Measurements from ENCODE around the gene NGRN.

Gene NGRN

DNA sequence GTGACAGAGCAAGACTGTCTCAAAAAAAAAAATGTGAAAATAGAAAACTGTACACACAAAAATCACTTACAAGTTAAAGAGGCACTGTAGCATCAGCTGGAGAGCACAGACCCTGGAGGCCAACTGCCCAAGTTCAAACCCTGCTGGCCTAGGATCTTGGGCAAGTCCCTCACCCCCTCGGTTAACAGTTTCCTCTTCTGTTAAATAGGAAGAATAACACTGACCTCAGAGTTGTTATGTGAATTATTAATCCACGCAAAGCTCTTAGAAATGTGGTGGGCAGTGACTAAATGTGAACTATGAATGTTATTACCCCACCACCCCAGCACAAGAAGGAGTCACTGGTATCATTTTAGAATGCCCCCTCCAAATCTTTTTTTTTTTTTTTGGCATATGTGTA lies 42.9 kb upstream of the NGRN start:
- ATAC-seq (ENCODE audit: low read depth) (no peak), DNase-seq (ENCODE audit: low spot score) (no peak)
- Histone ChIP-seq H3K27me3 (ENCODE audit: insufficient read depth, poor library complexity, severe bottlenecking) (no peaks in the 10 kb centered on the region), H3K4me1 (ENCODE audit: insufficient read depth, poor library complexity, severe bottlenecking) (no peaks in the 10 kb centered on the region), H3K9me3 (ENCODE audit: severe bottlenecking) (no peaks in the 10 kb centered on the region), H3K36me3 (ENCODE audit: low read depth) (peaks cover 100% of the 10 kb centered on the region), H3K27ac (ENCODE audit: poor library complexity, severe bottlenecking) (no peak overlapping the region), H3K4me3 (ENCODE audit: severe bottlenecking) (no peak overlapping the region)
- TF ChIP-seq, protein P1, sequence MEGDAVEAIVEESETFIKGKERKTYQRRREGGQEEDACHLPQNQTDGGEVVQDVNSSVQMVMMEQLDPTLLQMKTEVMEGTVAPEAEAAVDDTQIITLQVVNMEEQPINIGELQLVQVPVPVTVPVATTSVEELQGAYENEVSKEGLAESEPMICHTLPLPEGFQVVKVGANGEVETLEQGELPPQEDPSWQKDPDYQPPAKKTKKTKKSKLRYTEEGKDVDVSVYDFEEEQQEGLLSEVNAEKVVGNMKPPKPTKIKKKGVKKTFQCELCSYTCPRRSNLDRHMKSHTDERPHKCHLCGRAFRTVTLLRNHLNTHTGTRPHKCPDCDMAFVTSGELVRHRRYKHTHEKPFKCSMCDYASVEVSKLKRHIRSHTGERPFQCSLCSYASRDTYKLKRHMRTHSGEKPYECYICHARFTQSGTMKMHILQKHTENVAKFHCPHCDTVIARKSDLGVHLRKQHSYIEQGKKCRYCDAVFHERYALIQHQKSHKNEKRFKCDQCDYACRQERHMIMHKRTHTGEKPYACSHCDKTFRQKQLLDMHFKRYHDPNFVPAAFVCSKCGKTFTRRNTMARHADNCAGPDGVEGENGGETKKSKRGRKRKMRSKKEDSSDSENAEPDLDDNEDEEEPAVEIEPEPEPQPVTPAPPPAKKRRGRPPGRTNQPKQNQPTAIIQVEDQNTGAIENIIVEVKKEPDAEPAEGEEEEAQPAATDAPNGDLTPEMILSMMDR (IDR thresholded peaks at IDR 0.05; ENCODE audit: poor library complexity, severe bottlenecking): no peak

DNA sequence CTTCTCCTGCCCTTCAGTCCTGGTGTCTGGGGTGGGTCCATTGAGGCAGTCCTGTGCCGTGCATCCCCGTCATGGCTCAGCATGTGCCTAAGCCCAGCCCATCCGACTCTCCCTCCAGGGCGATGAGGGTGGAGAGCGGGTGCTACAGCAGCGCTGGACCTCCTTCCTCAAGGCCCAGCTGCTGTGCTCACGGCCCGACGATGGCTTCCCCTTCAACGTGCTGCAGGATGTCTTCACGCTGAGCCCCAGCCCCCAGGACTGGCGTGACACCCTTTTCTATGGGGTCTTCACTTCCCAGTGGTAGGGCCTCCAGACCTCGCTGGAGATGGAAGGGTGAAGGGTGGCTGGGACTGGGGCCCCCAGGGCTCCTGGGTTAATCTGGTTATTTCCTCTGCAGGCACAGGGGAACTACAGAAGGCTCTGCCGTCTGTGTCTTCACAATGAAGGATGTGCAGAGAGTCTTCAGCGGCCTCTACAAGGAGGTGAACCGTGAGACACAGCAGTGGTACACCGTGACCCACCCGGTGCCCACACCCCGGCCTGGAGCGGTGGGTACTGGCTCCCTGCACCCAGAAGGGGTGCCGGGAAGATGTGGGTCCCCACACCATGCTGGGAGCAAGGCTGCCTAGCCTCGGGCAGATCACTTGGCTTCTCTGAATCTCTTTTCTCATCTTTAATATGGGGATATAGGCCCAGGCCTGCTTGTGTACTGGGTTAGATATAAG lies 41.9 kb upstream of the NGRN start:
- Histone ChIP-seq H3K4me1 (ENCODE audit: insufficient read depth, poor library complexity, severe bottlenecking) (no peaks in the 10 kb centered on the region), H3K4me3 (ENCODE audit: severe bottlenecking) (no peak overlapping the region), H3K36me3 (ENCODE audit: low read depth) (peaks cover 100% of the 10 kb centered on the region), H3K27me3 (ENCODE audit: insufficient read depth, poor library complexity, severe bottlenecking) (no peaks in the 10 kb centered on the region), H3K9me3 (ENCODE audit: severe bottlenecking) (no peaks in the 10 kb centered on the region), H3K27ac (ENCODE audit: poor library complexity, severe bottlenecking) (no peak overlapping the region)
- DNase-seq (ENCODE audit: low spot score): no peak
- no peak for ATAC-seq (ENCODE audit: low read depth)
- TF ChIP-seq, protein P1 (IDR thresholded peaks at IDR 0.05; ENCODE audit: poor library complexity, severe bottlenecking): no peak

DNA sequence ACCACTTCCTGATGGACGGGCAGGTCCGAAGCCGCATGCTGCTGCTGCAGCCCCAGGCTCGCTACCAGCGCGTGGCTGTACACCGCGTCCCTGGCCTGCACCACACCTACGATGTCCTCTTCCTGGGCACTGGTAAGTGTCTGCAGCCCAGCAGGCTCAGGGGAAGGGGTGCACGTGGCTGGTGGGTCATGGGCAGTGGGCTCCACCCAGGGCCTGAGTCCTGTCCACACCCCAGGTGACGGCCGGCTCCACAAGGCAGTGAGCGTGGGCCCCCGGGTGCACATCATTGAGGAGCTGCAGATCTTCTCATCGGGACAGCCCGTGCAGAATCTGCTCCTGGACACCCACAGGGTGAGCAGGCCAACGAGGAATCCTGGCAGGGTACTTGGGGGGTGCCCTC lies 40.4 kb upstream of the NGRN start:
- no peak for ATAC-seq (ENCODE audit: low read depth)
- H3K4me1 ChIP-seq (ENCODE audit: insufficient read depth, poor library complexity, severe bottlenecking): no peaks in the 10 kb centered on the region
- H3K27me3 ChIP-seq (ENCODE audit: insufficient read depth, poor library complexity, severe bottlenecking): no peaks in the 10 kb centered on the region
- no peak overlapping the region for H3K4me3 ChIP-seq (ENCODE audit: severe bottlenecking)
- DNase-seq (ENCODE audit: low spot score): no peak
- TF ChIP-seq, protein P1 (IDR thresholded peaks at IDR 0.05; ENCODE audit: poor library complexity, severe bottlenecking): no peak
- no peaks in the 10 kb centered on the region for H3K9me3 ChIP-seq (ENCODE audit: severe bottlenecking)
- H3K36me3 ChIP-seq (ENCODE audit: low read depth): peaks cover 100% of the 10 kb centered on the region
- H3K27ac ChIP-seq (ENCODE audit: poor library complexity, severe bottlenecking): no peak overlapping the region

DNA sequence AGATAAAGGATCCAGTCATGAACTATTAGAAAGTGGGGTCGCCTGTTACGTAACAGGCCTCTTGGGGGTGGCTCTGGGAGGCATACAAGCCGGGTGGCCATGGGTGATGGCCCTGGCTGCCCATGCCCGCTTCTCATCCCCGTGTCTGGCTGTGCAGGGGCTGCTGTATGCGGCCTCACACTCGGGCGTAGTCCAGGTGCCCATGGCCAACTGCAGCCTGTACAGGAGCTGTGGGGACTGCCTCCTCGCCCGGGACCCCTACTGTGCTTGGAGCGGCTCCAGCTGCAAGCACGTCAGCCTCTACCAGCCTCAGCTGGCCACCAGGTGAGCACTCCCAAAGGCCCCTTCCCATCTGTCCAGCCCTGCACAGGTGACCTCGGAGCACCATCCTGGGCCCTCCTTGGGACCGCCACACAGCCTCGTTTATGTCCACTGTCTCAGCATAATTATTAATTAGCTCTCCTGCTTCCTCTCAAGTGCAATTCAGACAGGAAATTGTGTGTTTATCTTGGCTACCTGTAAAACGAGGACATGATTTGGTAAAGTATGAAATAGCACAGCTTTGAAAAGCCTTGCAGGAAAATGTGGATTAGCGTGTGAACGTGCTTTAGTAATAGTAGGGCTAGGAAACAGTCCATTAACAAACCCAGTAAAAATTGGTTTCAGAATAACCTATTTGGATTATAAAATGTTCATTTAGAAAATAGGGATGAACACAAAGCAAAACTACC lies 39.8 kb upstream of the NGRN start:
- TF ChIP-seq, protein P1 (IDR thresholded peaks at IDR 0.05; ENCODE audit: poor library complexity, severe bottlenecking): no peak
- Histone ChIP-seq H3K4me1 (ENCODE audit: insufficient read depth, poor library complexity, severe bottlenecking) (no peaks in the 10 kb centered on the region), H3K27me3 (ENCODE audit: insufficient read depth, poor library complexity, severe bottlenecking) (no peaks in the 10 kb centered on the region), H3K27ac (ENCODE audit: poor library complexity, severe bottlenecking) (no peak overlapping the region), H3K36me3 (ENCODE audit: low read depth) (peaks cover 100% of the 10 kb centered on the region), H3K4me3 (ENCODE audit: severe bottlenecking) (no peak overlapping the region), H3K9me3 (ENCODE audit: severe bottlenecking) (no peaks in the 10 kb centered on the region)
- no peak for ATAC-seq (ENCODE audit: low read depth)
- no peak for DNase-seq (ENCODE audit: low spot score)

DNA sequence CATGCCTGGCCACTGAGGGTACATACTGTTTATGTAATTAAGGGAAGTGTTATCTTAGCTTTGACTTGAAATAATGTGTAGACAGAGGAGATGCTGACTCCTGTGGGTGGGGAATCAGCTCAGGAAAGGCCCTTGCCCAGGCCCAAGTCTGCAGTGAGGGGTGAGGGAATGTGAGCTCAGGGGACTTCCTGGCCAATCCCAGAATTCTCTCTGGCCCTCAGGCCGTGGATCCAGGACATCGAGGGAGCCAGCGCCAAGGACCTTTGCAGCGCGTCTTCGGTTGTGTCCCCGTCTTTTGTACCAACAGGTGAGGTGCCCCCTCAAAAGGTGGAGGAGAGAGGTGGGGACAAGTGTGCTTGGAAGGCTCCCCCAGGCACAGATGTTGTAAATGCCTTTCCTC lies 38.1 kb upstream of the NGRN start:
- H3K36me3 ChIP-seq (ENCODE audit: low read depth): peaks cover 97% of the 10 kb centered on the region
- no peaks in the 10 kb centered on the region for H3K27me3 ChIP-seq (ENCODE audit: insufficient read depth, poor library complexity, severe bottlenecking)
- TF ChIP-seq, protein P1 (IDR thresholded peaks at IDR 0.05; ENCODE audit: poor library complexity, severe bottlenecking): no peak
- no peaks in the 10 kb centered on the region for H3K9me3 ChIP-seq (ENCODE audit: severe bottlenecking)
- ATAC-seq (ENCODE audit: low read depth) (no peak), DNase-seq (ENCODE audit: low spot score) (no peak)
- H3K4me1 ChIP-seq (ENCODE audit: insufficient read depth, poor library complexity, severe bottlenecking): no peaks in the 10 kb centered on the region
- H3K27ac ChIP-seq (ENCODE audit: poor library complexity, severe bottlenecking): no peak overlapping the region
- no peak overlapping the region for H3K4me3 ChIP-seq (ENCODE audit: severe bottlenecking)

Measured in RWPE2 (cell line).